ENCODE data around the gene DNAJC17.

Gene DNAJC17

DNA sequence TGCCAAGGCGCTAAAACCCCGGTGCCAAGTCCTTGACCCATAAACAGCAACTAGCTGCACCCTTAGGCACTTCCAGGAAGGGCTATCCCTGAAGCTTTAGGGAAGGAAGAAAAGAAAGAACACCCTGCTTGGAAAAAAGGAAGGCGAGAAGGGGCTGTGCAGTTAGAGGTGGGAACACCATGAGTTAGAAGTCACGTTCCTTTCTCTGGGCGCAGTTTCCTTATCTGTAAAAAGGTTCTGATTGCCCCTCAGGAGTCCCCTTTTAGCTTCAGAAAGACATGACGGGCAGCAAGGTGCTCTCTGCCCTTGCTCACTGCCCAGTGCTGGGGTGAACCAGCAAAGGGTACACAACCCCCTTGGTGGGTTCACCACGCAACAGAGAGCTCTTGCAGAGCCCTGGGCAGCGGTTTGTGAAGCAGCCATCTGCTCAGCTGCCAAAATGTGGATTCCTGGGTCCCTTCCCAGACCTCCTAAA lies 42.6 kb downstream of the DNAJC17 start:
- in situ Hi-C loops (cut with HindIII; ENCODE audit: low sequenced_read_pairs): no loop called here
- TF ChIP-seq, protein P1, sequence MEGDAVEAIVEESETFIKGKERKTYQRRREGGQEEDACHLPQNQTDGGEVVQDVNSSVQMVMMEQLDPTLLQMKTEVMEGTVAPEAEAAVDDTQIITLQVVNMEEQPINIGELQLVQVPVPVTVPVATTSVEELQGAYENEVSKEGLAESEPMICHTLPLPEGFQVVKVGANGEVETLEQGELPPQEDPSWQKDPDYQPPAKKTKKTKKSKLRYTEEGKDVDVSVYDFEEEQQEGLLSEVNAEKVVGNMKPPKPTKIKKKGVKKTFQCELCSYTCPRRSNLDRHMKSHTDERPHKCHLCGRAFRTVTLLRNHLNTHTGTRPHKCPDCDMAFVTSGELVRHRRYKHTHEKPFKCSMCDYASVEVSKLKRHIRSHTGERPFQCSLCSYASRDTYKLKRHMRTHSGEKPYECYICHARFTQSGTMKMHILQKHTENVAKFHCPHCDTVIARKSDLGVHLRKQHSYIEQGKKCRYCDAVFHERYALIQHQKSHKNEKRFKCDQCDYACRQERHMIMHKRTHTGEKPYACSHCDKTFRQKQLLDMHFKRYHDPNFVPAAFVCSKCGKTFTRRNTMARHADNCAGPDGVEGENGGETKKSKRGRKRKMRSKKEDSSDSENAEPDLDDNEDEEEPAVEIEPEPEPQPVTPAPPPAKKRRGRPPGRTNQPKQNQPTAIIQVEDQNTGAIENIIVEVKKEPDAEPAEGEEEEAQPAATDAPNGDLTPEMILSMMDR (IDR thresholded peaks at IDR 0.05; ENCODE audit: low read depth, low read length): no peak

DNA sequence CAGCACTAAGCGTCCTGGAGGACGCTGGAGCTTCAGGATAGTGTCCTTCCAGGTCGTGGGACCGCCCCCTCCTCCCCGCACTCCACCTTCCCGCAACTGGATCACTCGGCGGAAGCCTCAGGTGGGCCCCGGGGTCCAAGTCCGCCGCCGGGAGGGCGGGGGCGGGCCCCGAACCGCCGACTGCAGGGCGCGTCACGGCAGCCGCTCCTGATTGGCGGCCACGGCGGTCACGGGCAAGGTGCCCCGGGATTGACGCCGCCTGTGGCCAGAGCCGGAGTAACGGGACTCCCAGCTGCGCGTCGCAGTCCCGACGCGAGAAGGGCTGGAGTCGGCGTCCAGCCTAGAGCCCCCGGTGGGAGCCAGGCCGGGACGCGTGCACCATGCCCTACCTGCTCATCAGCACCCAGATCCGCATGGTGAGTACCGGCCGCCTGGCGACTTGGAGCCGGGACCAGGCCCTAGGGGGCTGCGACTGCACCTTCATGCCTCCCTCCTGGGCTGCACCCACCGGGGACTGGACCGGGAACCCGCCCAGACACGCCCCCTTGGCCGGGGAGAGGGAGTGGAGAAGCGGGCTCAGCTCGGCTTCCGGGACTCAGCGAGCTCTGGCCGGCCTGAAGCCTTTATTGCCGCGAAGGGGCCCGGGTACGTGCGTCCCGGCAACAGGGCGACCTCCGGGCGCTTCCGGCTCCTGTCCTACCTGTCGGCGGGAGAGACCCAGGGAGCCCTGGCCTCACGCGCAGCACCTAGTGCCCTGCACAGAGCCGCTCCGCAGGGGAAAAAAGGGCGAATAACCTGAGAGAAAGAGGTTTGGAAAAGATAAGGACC lies 43.3 kb downstream of the DNAJC17 start, which contains the start of gene GCHFR:
GCHFR (plus strand) TSS at position 268 of the 828 bp plus-strand sequence; CDS start at position 381, 113 bp downstream.
- peak within 1 kb of the TSS; percentile 45 for H3K4me3 ChIP-seq (ENCODE audit: low read depth, low read length)
- TF ChIP-seq, protein P1 (IDR thresholded peaks at IDR 0.05; ENCODE audit: low read depth, low read length): peak; percentile 8
- in situ Hi-C loops (cut with HindIII; ENCODE audit: low sequenced_read_pairs): no loop called here
- DNase-seq (ENCODE audit: low read depth, low spot score): peak; percentile 64

More for the DNA sequence above, 42.6 kb downstream of the DNAJC17 start:
- H3K4me3 ChIP-seq (ENCODE audit: low read depth, low read length): peak overlapping the region; percentile 45
- no peak for DNase-seq (ENCODE audit: low read depth, low spot score)

DNA sequence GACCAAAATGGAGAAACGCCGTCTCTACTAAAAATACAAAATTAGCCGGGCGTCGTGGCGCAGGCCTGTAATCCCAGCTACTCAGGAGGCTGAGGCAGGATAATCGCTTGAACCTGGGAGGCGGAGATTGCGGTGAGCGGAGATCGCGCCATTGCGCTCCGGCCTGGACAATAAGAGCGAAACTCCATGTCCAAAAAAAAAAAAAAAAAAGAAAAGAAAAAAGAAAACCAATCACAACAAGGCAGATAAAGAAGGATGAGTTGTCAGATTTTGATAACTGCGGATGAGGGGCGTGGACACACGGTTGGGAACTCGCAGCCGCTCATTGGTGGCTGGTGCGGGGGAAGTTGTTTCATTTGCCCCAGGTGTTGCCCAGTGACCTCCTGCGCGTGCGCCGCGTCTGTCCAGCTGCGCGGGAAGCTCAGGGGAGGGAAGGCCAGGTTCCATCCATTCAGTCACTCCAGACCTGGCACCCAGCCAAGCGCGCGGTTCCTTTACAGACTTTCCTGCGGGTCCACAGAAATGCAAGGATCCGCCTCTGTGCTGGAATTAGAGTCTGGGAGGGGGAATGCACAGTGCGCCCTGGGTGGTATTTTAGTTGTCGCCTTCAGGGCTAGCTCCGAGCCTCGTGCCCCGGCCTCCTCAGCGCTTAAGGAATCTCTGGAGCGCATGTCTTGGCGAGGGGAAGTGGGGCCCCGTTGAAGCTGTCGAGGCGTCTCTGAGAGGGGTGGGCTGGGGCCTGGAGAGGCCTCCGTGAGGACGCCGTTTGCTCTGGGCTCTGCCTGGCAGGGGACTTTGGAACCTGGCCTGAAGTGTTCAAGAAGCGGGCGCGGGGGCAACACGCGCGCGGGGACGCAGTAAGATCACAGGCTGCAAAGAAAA lies 44.1 kb downstream of the DNAJC17 start:
- TF ChIP-seq, protein P1 (IDR thresholded peaks at IDR 0.05; ENCODE audit: low read depth, low read length): no peak
- peak overlapping the region; percentile 45 for H3K4me3 ChIP-seq (ENCODE audit: low read depth, low read length)
- peak; percentile 52 for DNase-seq (ENCODE audit: low read depth, low spot score)
- in situ Hi-C loops (cut with HindIII; ENCODE audit: low sequenced_read_pairs): no loop called here

DNA sequence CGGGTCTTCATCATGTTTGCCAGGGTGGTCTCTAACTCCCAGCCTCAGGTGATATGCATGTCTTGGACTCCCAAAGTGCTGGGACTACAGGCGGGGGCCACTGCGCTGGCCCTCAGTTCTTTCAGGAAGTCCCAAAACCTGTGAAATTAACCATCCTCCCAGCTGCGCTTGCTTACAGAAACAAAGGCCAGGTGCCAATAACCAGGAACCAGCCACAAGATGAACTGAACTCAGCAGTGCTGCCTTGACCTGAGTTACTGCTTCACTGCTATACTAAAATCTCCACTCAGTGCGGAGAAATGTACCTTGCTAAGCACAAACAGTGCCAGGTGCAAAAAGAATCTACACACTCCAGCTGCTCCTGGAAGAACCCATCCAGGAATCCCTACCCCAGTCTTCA lies 47.3 kb downstream of the DNAJC17 start:
- H3K4me3 ChIP-seq (ENCODE audit: low read depth, low read length): no peak overlapping the region
- no peak for DNase-seq (ENCODE audit: low read depth, low spot score)
- in situ Hi-C loops (cut with HindIII; ENCODE audit: low sequenced_read_pairs): no loop called here

DNA sequence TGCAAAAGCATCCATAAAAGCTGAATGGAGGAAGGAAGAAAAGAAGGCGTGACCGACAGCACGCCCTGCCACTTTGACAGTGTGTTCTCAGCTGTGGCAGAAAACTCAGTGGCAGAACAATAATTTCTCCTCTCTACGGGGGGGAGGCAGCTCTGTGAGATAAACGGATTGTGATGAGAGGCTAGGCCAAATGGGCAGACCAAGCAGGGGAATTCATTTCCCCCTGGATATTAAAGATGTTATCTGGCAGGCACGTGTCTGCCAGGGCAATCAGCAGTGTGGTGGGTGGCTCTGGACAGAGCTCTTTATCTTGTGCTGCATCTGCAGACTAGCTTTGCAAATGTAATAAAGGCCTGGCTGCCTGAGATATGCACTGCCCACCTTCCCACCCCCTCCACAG lies 50.3 kb downstream of the DNAJC17 start:
- no peak for DNase-seq (ENCODE audit: low read depth, low spot score)
- in situ Hi-C loops (cut with HindIII; ENCODE audit: low sequenced_read_pairs): no loop called here
- H3K4me3 ChIP-seq (ENCODE audit: low read depth, low read length): no peak overlapping the region
- TF ChIP-seq, protein P1 (IDR thresholded peaks at IDR 0.05; ENCODE audit: low read depth, low read length): no peak

More for the DNA sequence above, 47.3 kb downstream of the DNAJC17 start:
- TF ChIP-seq, protein P1 (IDR thresholded peaks at IDR 0.05; ENCODE audit: low read depth, low read length): no peak

DNA sequence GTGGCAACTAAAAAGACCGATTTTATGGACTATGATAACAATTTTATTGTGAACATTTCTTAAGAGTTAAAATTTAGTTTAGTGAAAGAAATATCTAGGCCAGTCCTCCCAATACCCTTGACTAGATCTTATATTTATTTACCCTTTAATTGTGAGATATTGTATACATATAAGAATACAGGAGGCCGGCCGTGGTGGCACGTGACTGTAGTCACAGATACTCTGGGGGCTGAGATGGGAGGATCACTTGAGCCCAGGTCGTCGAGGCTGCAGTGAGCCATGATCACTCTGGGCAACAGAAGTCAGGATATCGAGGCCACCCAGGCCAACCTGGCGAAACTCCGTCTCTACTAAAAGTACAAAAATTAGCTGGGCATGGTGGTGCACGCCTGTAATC lies 51.5 kb downstream of the DNAJC17 start:
- TF ChIP-seq, protein P1 (IDR thresholded peaks at IDR 0.05; ENCODE audit: low read depth, low read length): no peak
- peak overlapping the region; percentile 97 for H3K4me3 ChIP-seq (ENCODE audit: low read depth, low read length)
- DNase-seq (ENCODE audit: low read depth, low spot score): no peak
- in situ Hi-C loops (cut with HindIII; ENCODE audit: low sequenced_read_pairs): no loop called here

Data from astrocyte of the spinal cord (primary cell).